Activated naive CD8-positive, alpha-beta T cell treated with anti-CD3 and anti-CD28 coated beads, Interleukin-2, amount 10 ng/mL, durations not matched to agents 7 days and 5 days (primary cell): ENCODE data around the gene SLC7A14. TPM values are rescaled to one million over a fixed set of nuclear protein-coding genes. Genes with fewer than 3 reads are reported as not detected.
A peak's percentile ranks its signal among the peaks of the same experiment; 100 is the strongest.

Experiments
- ATAC-seq: fragments of 150-1000 bp; cut with Tn5 transposase; one replicate; pipeline ENCODE4 v1.10.0; 2021; ENCODE audit warnings: low read depth, moderate library complexity
- POLR2A ChIA-PET: fragments of 350-600 bp; sonication (Branson Sonifier 250); formaldehyde crosslinking; loops from one replicate; lab custom pipeline; 2021; ENCODE audit warnings: antibody characterized with exemption; lab: Charles Lee
- DNase-seq: peaks from one replicate; pipeline ENCODE4 v3.0.0; 2021
- H3K27ac Mint-ChIP-seq: one replicate; pipeline ENCODE4 v1.8.0; 2022; ENCODE audit warnings: mild to moderate bottlenecking, mixed read lengths
- H3K27me3 Mint-ChIP-seq: one replicate; pipeline ENCODE4 v1.8.0; 2022; ENCODE audit warnings: mild to moderate bottlenecking, moderate library complexity, mixed read lengths
- H3K36me3 Mint-ChIP-seq: one replicate; pipeline ENCODE4 v1.8.0; 2021; ENCODE audit warnings: mild to moderate bottlenecking, mixed read lengths
- H3K4me1 Mint-ChIP-seq: one replicate; pipeline ENCODE4 v1.8.0; 2021; ENCODE audit warnings: mixed read lengths
- H3K4me3 Mint-ChIP-seq: one replicate; pipeline ENCODE4 v1.8.0; 2022; ENCODE audit warnings: mild to moderate bottlenecking, moderate library complexity, mixed read lengths
- H3K9me3 Mint-ChIP-seq: one replicate; pipeline ENCODE4 v1.8.0; 2021; ENCODE audit warnings: mixed read lengths
- total RNA-seq, 2 experiments: library from RNA; stranded (reverse); gene quantifications; one replicate each; pipeline ENCODE4 v1.2.3, GENCODE V29; 2021

Gene SLC7A14
- total RNA-seq, 2 experiments from 2014 or later: not detected

DNA sequence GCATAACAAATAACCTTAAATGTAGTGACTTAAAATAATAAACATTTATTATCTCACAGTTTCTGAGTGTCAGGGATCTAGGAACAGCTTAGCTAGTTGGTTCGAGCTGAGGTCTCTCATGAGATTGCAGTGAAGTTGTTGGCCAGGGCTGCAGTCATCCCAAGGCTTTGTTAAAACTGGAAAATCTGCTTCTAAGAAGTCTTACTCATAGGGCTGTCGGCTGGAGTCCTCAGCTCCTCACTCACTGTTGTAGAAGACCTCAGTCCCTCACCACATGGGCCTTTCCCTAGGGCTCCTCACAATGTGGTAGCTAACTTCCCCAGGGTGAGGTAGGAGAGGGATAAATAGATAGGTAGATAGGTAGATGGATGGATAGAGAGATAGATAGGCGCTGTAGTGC lies 20.8 kb upstream of the SLC7A14 start:
- DNase-seq: no peak
- no peaks in the 10 kb centered on the region for H3K9me3 Mint-ChIP-seq

DNA sequence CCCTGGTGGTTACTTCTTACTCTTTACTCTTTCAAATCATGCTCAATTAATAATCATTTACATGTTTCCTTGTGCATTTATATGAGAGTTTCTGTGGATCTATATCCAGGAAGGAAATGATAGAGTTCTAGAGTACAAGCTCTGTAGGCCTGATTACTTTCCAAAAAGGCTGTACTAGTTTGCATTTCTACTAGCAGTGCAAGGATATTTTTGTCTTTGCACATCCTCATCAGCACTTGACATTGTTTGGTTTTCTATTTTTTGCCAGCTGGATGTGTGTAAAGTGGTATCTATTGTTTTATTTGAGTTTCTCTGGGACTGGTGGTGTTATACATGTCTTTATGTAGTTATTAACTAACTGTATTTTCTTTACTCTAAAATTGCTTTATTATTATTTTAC lies 19.6 kb upstream of the SLC7A14 start:
- POLR2A ChIA-PET: no interaction called here
- DNase-seq: no peak
- H3K27ac Mint-ChIP-seq: no peak overlapping the region
- no peak overlapping the region for H3K4me3 Mint-ChIP-seq
- no peaks in the 10 kb centered on the region for H3K9me3 Mint-ChIP-seq
- no peak for ATAC-seq
- H3K27me3 Mint-ChIP-seq: peaks cover 2% of the 10 kb centered on the region
- H3K36me3 Mint-ChIP-seq: no peaks in the 10 kb centered on the region
- H3K4me1 Mint-ChIP-seq: no peaks in the 10 kb centered on the region

More for the DNA sequence above, 20.8 kb upstream of the SLC7A14 start:
- Mint-ChIP-seq H3K27me3 (peaks cover 2% of the 10 kb centered on the region), H3K4me3 (no peak overlapping the region), H3K27ac (no peak overlapping the region), H3K4me1 (no peaks in the 10 kb centered on the region), H3K36me3 (no peaks in the 10 kb centered on the region)
- POLR2A ChIA-PET: no interaction called here
- no peak for ATAC-seq

DNA sequence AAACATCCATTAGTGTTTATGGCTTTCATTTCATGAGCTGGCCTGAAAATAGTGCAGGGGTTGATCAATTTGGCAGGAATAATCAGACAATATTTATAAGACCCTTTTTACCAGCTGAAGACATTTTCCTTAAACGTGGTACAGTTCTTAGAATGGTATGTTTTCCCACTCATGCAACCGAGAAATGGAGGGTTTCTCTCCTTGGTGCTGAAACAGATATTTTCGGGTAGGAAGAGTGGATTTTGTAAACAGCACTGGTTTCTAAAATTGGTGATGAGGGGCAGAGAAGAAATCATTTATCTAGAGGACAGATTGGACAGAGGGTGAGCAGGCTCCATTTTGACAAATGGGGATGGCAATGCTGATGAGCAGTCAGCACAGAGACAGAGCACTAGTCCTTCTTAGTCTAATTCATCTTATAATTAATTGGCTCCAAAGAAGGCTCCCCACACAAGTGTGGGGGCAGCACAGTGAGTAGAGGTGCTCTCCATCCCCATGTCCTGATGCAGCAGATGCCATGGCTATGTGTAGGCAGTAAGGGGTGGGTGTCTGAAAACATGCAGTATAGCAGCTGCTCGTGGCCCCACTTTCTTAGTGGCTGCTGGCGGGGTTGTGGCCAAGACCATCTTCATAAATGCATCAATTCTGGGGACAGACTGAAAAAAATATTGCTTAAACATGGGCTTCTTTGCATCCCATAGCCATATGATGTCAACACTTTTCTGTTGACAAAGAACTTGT lies 18.1 kb upstream of the SLC7A14 start:
- Mint-ChIP-seq H3K27ac (no peak overlapping the region), H3K4me1 (no peaks in the 10 kb centered on the region), H3K4me3 (no peak overlapping the region), H3K9me3 (no peaks in the 10 kb centered on the region), H3K27me3 (peaks cover 4% of the 10 kb centered on the region), H3K36me3 (no peaks in the 10 kb centered on the region)
- no peak for DNase-seq
- POLR2A ChIA-PET: no interaction called here
- ATAC-seq: no peak

DNA sequence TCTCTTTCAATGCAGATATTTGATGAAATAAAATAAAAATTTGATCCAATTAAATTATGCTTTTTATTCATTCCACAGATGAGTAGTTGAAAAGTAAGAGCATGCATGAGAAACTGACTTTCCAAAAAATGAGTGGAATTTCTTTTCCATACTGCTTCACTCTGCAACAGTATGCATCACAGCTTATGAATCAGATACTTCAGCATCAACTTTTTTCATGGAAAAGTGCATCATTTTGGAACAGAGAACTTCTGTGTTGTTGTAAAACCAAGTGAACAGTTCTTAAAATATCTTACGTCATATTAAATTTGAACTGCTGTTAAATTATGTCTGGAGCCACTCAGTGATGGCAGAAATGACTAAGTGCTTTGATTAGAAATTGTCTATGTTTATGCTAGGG lies 16.7 kb upstream of the SLC7A14 start:
- H3K4me1 Mint-ChIP-seq: no peaks in the 10 kb centered on the region
- no peaks in the 10 kb centered on the region for H3K9me3 Mint-ChIP-seq
- ATAC-seq: no peak
- no peaks in the 10 kb centered on the region for H3K36me3 Mint-ChIP-seq
- H3K27ac Mint-ChIP-seq: no peak overlapping the region
- peaks cover 6% of the 10 kb centered on the region for H3K27me3 Mint-ChIP-seq
- H3K4me3 Mint-ChIP-seq: no peak overlapping the region
- POLR2A ChIA-PET: no interaction called here
- no peak for DNase-seq

DNA sequence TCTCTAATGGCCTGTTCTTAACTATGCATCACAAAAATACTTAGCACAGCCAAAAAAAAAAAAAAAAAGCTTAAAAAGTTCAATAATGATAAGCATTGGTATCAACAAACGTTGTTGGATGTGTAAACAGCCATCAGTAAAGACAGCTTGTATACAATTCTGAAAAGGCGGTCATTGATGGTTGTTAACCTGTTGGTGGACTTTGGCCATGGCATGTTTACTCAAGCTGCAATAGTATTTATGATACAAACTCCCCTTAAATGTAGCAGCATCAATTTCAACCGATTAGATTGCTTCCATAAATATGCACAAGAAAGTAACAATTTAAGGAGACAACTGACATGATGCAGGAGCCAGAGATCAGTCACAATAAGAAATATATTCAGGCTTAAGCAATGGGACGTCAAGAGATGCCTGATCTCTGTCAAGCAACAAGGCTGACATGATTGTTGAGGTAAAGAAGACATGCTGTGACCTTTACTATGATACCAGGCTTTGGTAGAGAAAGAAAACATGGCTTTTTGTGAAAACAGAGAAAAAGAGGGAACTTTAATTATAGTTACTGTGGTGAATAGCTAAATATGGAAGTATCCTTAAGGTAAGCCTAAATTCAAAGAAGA lies 14.2 kb upstream of the SLC7A14 start:
- no peak for ATAC-seq
- Mint-ChIP-seq H3K4me1 (no peaks in the 10 kb centered on the region), H3K27ac (no peak overlapping the region), H3K4me3 (no peak overlapping the region), H3K36me3 (no peaks in the 10 kb centered on the region), H3K9me3 (no peaks in the 10 kb centered on the region), H3K27me3 (peaks cover 6% of the 10 kb centered on the region)
- POLR2A ChIA-PET: no interaction called here
- DNase-seq: no peak

DNA sequence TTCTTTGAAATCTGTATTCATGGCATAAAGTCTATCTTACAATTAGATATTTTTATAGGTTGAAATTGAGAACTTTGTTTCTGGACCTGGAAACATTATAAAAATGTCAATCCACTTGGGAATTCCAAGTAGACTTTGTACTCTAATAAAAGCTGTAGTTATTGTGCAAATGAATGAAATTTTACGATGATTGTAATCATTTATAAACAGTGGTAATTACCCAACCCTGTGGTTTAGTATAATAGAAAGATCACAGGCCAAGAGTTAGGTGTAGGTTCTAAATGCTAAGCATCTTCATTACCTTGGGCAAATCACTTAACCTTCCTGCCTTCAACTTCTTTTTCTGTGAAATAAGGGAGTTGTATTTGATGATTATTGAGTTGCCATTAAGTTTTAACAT lies 13.2 kb upstream of the SLC7A14 start:
- ATAC-seq (no peak), DNase-seq (no peak)
- POLR2A ChIA-PET: no interaction called here
- H3K27me3 Mint-ChIP-seq: peaks cover 6% of the 10 kb centered on the region
- H3K9me3 Mint-ChIP-seq: no peaks in the 10 kb centered on the region
- no peaks in the 10 kb centered on the region for H3K4me1 Mint-ChIP-seq
- H3K27ac Mint-ChIP-seq: no peak overlapping the region
- no peak overlapping the region for H3K4me3 Mint-ChIP-seq
- no peaks in the 10 kb centered on the region for H3K36me3 Mint-ChIP-seq

DNA sequence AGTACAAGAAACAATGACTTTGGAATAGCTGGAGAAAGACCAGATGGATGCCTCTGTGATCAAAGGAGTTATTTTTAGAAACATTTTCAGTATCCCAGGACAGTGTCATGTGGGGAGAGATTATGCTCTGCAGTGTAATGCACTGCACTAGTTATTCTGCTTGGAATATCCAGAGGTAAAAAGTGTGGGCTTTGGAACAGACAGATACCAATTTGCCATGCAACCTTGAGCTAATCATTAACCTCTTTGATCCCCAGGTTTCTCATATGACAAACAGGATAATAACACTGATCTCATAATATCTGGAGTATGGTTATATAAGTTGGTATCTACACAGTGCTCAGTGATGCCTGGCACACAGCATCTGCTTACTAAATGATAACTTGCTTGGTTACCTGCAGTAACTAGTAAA lies 12.2 kb upstream of the SLC7A14 start:
- Mint-ChIP-seq H3K27me3 (peaks cover 5% of the 10 kb centered on the region), H3K36me3 (no peaks in the 10 kb centered on the region), H3K4me3 (no peak overlapping the region), H3K9me3 (no peaks in the 10 kb centered on the region), H3K27ac (no peak overlapping the region), H3K4me1 (no peaks in the 10 kb centered on the region)
- DNase-seq: no peak
- POLR2A ChIA-PET: no interaction called here
- ATAC-seq: no peak

DNA sequence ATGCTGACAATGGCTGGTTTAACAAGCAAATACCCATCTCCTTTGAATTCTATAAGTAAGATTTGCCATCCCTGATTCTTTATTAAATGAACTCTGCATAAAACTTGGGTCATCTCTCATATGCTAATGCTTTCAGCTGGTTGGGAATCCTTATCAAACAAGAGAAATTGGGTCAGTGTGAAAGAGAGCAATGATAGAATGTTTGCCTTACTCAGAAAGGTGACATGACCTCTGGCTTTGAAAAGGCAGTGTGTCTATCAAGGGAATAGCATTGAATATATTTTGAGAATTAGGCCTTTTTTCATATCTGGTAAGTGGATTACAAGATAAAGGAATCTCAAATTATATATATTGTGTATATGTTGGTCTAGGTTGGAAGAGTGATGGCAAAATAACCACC lies 8.7 kb upstream of the SLC7A14 start:
- H3K36me3 Mint-ChIP-seq: no peaks in the 10 kb centered on the region
- DNase-seq (no peak), ATAC-seq (no peak)
- no peaks in the 10 kb centered on the region for H3K4me1 Mint-ChIP-seq
- H3K27ac Mint-ChIP-seq: no peak overlapping the region
- H3K4me3 Mint-ChIP-seq: no peak overlapping the region
- no peaks in the 10 kb centered on the region for H3K9me3 Mint-ChIP-seq
- POLR2A ChIA-PET: no interaction called here
- H3K27me3 Mint-ChIP-seq: peaks cover 11% of the 10 kb centered on the region

DNA sequence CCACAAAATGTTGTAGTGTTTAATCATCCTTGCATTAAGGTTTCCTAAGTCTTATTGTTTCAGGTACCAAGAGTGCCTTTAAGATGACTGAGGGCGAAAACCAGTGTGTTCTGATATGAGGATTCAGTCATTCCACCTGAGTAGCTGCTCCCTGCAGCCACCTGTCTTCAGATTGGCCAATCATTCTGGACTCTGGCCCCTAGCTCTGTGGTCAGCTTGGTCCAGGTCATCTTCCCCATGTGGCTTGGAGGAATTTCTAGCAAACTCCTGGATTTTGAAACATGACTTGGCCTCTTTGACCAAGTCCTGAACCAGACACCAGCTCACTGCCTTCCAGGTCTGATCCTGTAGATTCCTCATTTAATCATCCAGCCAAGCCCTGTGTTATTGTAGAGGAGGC lies 7.8 kb upstream of the SLC7A14 start:
- Mint-ChIP-seq H3K27ac (no peak overlapping the region), H3K36me3 (no peaks in the 10 kb centered on the region), H3K4me3 (no peak overlapping the region), H3K27me3 (peaks cover 13% of the 10 kb centered on the region), H3K4me1 (no peaks in the 10 kb centered on the region), H3K9me3 (no peaks in the 10 kb centered on the region)
- POLR2A ChIA-PET: no interaction called here
- DNase-seq (no peak), ATAC-seq (no peak)

DNA sequence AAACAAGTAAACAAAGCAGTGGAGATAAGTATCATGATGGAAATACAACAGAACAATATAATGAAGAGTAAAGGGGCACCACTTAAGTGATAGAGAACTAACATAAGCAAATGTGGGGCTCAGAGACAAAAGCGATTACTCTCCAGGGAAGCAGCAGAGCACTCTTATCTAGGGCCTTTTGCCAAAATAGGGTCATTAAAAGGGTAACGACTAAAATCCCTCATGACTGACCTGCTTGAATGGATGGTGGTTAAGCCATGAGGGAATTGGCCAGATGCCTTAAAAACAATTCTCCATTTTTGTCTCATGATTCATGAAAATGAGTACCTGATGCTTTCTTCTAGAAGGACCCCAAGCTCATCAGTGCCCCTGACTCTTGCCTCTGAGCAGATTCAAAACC lies 3.2 kb upstream of the SLC7A14 start:
- Mint-ChIP-seq H3K4me3 (no peak overlapping the region), H3K9me3 (peaks cover 2% of the 10 kb centered on the region), H3K27ac (no peak overlapping the region), H3K36me3 (no peaks in the 10 kb centered on the region), H3K4me1 (no peaks in the 10 kb centered on the region), H3K27me3 (peaks cover 37% of the 10 kb centered on the region)
- ATAC-seq: no peak
- no peak for DNase-seq
- POLR2A ChIA-PET: no interaction called here

DNA sequence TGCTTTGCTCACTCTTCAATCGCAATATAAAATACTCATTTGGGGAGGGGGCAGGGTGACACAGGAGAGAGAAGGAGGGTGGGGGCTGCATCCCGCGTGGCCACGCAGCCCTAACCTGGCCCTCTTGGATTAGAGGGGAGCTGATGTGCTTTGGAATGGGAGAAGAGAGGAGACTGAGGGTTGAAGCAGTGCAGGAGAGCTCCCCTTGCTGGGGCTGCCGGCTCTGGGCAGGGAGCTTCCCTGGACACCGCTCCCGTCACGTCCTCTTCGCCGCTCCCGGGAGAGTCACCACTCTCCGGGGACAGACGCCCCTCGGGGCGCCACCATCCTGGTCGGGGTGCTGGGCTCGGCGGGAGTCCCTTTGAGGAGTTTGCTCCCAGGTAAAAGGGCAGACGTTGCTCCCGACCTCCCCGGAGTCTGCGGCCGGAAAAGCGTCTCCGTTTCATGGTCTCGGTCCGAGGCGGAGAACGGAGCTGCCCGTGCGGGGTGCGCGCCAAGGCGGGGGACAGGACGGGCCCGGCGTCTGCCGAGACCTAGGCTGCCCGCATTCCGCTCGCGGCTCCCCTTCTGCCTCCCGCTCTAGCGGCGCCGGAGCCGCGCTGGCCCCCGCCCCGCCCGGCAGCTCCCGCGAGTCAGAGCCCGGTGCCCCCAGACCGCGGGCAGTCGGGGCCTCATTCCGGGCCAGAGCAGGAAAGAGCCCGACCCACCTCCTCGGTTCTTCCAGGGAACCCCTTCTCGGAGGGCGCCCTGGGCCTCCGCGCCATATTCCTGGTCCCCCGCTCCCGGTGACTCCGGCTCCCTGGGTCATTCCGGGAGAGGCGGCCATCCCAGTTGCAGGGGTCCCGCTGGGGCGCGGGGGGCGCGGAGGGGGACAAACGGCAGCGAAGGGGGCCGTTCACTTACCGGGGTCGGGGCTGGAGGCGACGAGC lies 603 bp downstream of the SLC7A14 start:
- ATAC-seq (no peak), DNase-seq (peak; percentile 30)
- H3K4me1 Mint-ChIP-seq: no peaks in the 10 kb centered on the region
- POLR2A ChIA-PET: no interaction called here
- H3K4me3 Mint-ChIP-seq: no peak overlapping the region
- peaks cover 2% of the 10 kb centered on the region for H3K9me3 Mint-ChIP-seq
- no peaks in the 10 kb centered on the region for H3K36me3 Mint-ChIP-seq
- no peak overlapping the region for H3K27ac Mint-ChIP-seq
- peaks cover 42% of the 10 kb centered on the region for H3K27me3 Mint-ChIP-seq

DNA sequence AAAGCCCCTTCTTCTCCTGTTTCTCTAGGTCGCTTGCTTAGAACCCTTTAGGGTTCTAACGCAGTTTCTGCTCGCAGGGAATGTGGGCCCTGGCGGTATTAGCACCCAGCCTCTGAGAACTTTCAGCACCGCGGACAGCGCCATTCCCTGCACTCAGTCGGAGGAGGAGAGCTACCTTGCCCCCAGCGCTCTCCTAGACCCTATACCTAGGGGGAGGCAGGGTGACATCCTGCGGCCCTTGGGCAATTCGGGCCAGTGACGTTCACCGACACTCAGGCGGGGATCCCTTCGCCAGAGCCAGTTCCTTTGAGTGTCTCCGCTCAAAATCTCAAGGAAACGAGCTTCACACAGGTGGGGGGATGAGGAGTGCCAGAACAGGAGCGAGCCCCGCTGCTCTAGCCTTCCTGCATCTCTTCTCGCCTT lies 1.3 kb downstream of the SLC7A14 start:
- no peak overlapping the region for H3K4me3 Mint-ChIP-seq
- ATAC-seq (peak; percentile 77), DNase-seq (peak; percentile 74)
- H3K9me3 Mint-ChIP-seq: peaks cover 2% of the 10 kb centered on the region
- H3K4me1 Mint-ChIP-seq: no peaks in the 10 kb centered on the region
- H3K27ac Mint-ChIP-seq: peak overlapping the region; percentile 34
- no peaks in the 10 kb centered on the region for H3K36me3 Mint-ChIP-seq
- H3K27me3 Mint-ChIP-seq: peaks cover 41% of the 10 kb centered on the region
- POLR2A ChIA-PET: no interaction called here

DNA sequence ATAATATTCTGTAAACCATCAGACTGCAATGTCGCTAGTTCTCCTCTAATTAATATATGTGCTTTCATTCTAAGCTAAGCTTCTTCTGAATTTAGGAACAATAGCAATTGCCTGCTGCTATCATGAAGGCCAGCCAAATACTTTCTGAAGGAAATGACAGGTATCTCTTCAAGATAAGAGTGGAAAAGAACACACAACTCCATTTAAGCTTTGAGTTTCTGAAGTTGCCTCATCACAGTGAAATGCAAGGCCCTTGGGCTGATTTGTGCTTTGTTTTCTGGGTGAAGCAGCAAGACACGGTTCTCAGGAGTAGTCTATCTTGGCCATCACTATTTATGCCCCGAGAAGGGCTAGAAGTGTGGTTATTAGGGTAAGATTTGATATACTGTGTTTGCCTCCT lies 6.2 kb downstream of the SLC7A14 start:
- H3K36me3 Mint-ChIP-seq: no peaks in the 10 kb centered on the region
- H3K4me3 Mint-ChIP-seq: no peak overlapping the region
- H3K9me3 Mint-ChIP-seq: no peaks in the 10 kb centered on the region
- POLR2A ChIA-PET: no interaction called here
- no peaks in the 10 kb centered on the region for H3K4me1 Mint-ChIP-seq
- H3K27me3 Mint-ChIP-seq: peaks cover 25% of the 10 kb centered on the region
- no peak overlapping the region for H3K27ac Mint-ChIP-seq
- DNase-seq (no peak), ATAC-seq (no peak)
